A673 (cell line): ENCODE data around the gene ZDHHC11.
"Not testable (repeated sequence)": the region's sequence is repeated elsewhere in the genome, so short reads cannot be mapped to it uniquely, and the experiment has no call there.

Experiments used
- CTCF ChIP-seq: fragments of 300-800, 200-600 bp; sonication (generic); conservative IDR thresholded peaks from 2 replicates; pipeline ENCODE4 v1.5.1; 2017; ENCODE audit warnings: low read depth, mild to moderate bottlenecking, antibody characterized with exemption, low read length, moderate library complexity, mixed read lengths
- EZH2 ChIP-seq: fragments of 200-600 bp; sonication (generic); IDR thresholded peaks from 2 replicates; pipeline ENCODE4 v1.6.1; 2017; ENCODE audit warnings: borderline replicate concordance, low read depth, mild to moderate bottlenecking, mixed read lengths, antibody characterized with exemption, low read length; ENCODE audit not compliant: poor library complexity, severe bottlenecking

GRCh38 chr5:844426-844825 lies 6.4 kb downstream of the ZDHHC11 start:
- not testable (repeated sequence) for TF ChIP-seq CTCF, EZH2
